Breast epithelium (tissue), 4 donors: ENCODE results near the gene MPDZ. TPM values are rescaled to one million over a fixed set of nuclear protein-coding genes. Genes with fewer than 3 reads are reported as not detected.
"Not testable (repeated sequence)": the region's sequence is repeated elsewhere in the genome, so short reads cannot be mapped to it uniquely, and the experiment has no call there.

Source experiments
- DNase-seq, 2 donors: peaks; one replicate each; pipeline ENCODE4 v3.0.0-alpha.2; 2019; ENCODE audit warnings: low spot score in 2 of 2
- H3K27ac ChIP-seq, 2 donors: fragments of 200-600 bp; sonication (generic) in 1 of 2; one replicate each; pipeline ENCODE4 v1.5.1; 2016 to 2019; ENCODE audit warnings: mild to moderate bottlenecking in 1 of 2
- H3K27me3 ChIP-seq, 2 donors: fragments of 200-600 bp; sonication (generic) in 1 of 2; one replicate each; pipeline versions ENCODE4 v1.5.1 to v1.6.0; 2017 to 2019; ENCODE audit warnings: control low read depth in 1 of 2, mild to moderate bottlenecking in 1 of 2
- H3K36me3 ChIP-seq: fragments of 200-600 bp; one replicate; pipeline ENCODE4 v1.5.1; 2019
- H3K4me1 ChIP-seq, 2 donors: fragments of 200-600 bp; sonication (generic); one replicate each; pipeline ENCODE4 v1.5.1; 2016 to 2019; ENCODE audit warnings: control low read depth in 1 of 2
- H3K4me3 ChIP-seq, 3 donors: fragments of 200-600 bp; sonication (generic); 1 replicate in 2 of 3; 2 replicates in 1 of 3; pipeline ENCODE4 v1.5.1; 2016 to 2019; ENCODE audit warnings: mild to moderate bottlenecking in 3 of 3, moderate library complexity in 2 of 3
- H3K9me3 ChIP-seq, 2 donors: fragments of 200-600 bp; sonication (generic) in 1 of 2; one replicate each; pipeline ENCODE4 v1.5.1; 2016 to 2019; ENCODE audit warnings: control low read depth in 1 of 2
- CTCF ChIP-seq, 3 donors: fragments of 450-650 bp; IDR thresholded peaks; one replicate each; pipeline ENCODE4 v1.5.1; 2016 to 2017; ENCODE audit warnings: antibody characterized with exemption in 3 of 3, mild to moderate bottlenecking in 3 of 3, moderate library complexity in 3 of 3
- POLR2A ChIP-seq: fragments of 450-650 bp; IDR thresholded peaks from one replicate; pipeline ENCODE4 v1.6.1; 2016; ENCODE audit warnings: antibody characterized with exemption, mild to moderate bottlenecking, moderate library complexity
- POLR2AphosphoS5 ChIP-seq, 3 donors: sonication (generic); formaldehyde crosslinking; IDR thresholded peaks; one replicate each; pipeline ENCODE4 v1.6.1; 2017; ENCODE audit warnings: antibody characterized with exemption in 3 of 3
- intact Hi-C: fragments of 100-400 bp; cut with DNase I; formaldehyde crosslinking; loops from one replicate; pipeline ENCODE4 v1.15.1; 2023; ENCODE audit warnings: low total_unique reads
- total RNA-seq, 3 donors: library from RNA; depleted of rRNA; stranded (reverse); fragments of >200 nt; gene quantifications; one replicate each; pipeline ENCODE4 v1.1.0, GENCODE V29; 2016

MPDZ gene
- total RNA-seq, 3 donors from 2014 or later = 44.2 to 63.1 (median 61.0) TPM

GRCh38 chr9:13239660-13240059 lies 39.8 kb downstream of the MPDZ start:
- Histone ChIP-seq H3K36me3 (peaks cover 3% of the 10 kb centered on the region), H3K9me3 (no peaks in the 10 kb centered on the region), H3K4me3 (no peak overlapping the region), H3K27ac (no peak overlapping the region), H3K27me3 (no peaks in the 10 kb centered on the region), H3K4me1 (no peaks in the 10 kb centered on the region)
- TF ChIP-seq POLR2A (no peak), CTCF (IDR thresholded peaks at IDR 0.05) (no peak), POLR2AphosphoS5 (IDR thresholded peaks at IDR 0.05) (no peak)
- no peak for DNase-seq
- intact Hi-C loops = no loop called here

GRCh38 chr9:13239208-13239607 lies 40.3 kb downstream of the MPDZ start:
- intact Hi-C loops = no loop called here
- Histone ChIP-seq H3K4me3 (no peak overlapping the region), H3K36me3 (no peaks in the 10 kb centered on the region), H3K27ac (no peak overlapping the region), H3K4me1 (no peaks in the 10 kb centered on the region), H3K9me3 (no peaks in the 10 kb centered on the region), H3K27me3 (no peaks in the 10 kb centered on the region)
- DNase-seq = no peak
- TF ChIP-seq POLR2A (no peak), POLR2AphosphoS5 (IDR thresholded peaks at IDR 0.05) (no peak), CTCF (IDR thresholded peaks at IDR 0.05) (no peak)

GRCh38 chr9:13234932-13235331 lies 44.6 kb downstream of the MPDZ start:
- Histone ChIP-seq H3K27ac (no peak overlapping the region), H3K9me3 (no peaks in the 10 kb centered on the region), H3K4me3 (no peak overlapping the region), H3K36me3 (peaks cover 6% of the 10 kb centered on the region), H3K27me3 (no peaks in the 10 kb centered on the region), H3K4me1 (no peaks in the 10 kb centered on the region)
- DNase-seq = no peak
- intact Hi-C loops = no loop called here
- no peak for TF ChIP-seq CTCF (IDR thresholded peaks at IDR 0.05)
- TF ChIP-seq POLR2A = no peak
- no peak for TF ChIP-seq POLR2AphosphoS5 (IDR thresholded peaks at IDR 0.05)

GRCh38 chr9:13228431-13228830 lies 51.1 kb downstream of the MPDZ start:
- intact Hi-C loops = no loop called here
- TF ChIP-seq POLR2A (no peak), CTCF (IDR thresholded peaks at IDR 0.05) (no peak), POLR2AphosphoS5 (IDR thresholded peaks at IDR 0.05) (no peak)
- no peak for DNase-seq
- Histone ChIP-seq H3K4me3 (no peak overlapping the region), H3K27ac (no peak overlapping the region), H3K36me3 (peaks cover 6% of the 10 kb centered on the region), H3K27me3 (no peaks in the 10 kb centered on the region), H3K9me3 (no peaks in the 10 kb centered on the region), H3K4me1 (no peaks in the 10 kb centered on the region)

- Histone ChIP-seq H3K4me1 (no peaks in the 10 kb centered on the region), H3K27me3 (no peaks in the 10 kb centered on the region), H3K27ac (no peak overlapping the region), H3K4me3 (no peak overlapping the region), H3K9me3 (no peaks in the 10 kb centered on the region), H3K36me3 (peaks cover 8% of the 10 kb centered on the region)
- no peak for DNase-seq
- TF ChIP-seq POLR2A (no peak), CTCF (IDR thresholded peaks at IDR 0.05) (no peak), POLR2AphosphoS5 (IDR thresholded peaks at IDR 0.05) (no peak)
- intact Hi-C loops = no loop called here
These were observed 55.1 kb downstream of the MPDZ start for GRCh38 chr9:13224366-13224765.

- intact Hi-C loops, H3K4me3 ChIP-seq, DNase-seq, H3K27ac ChIP-seq, H3K9me3 ChIP-seq, H3K4me1 ChIP-seq, H3K27me3 ChIP-seq, H3K36me3 ChIP-seq: not testable (repeated sequence)
These were observed 56.8 kb downstream of the MPDZ start for GRCh38 chr9:13222733-13223132.
